Hepatocyte (in vitro differentiated cells): ENCODE data around the gene GRIA1. TPM values are rescaled to one million over a fixed set of nuclear protein-coding genes. Genes with fewer than 3 reads are reported as not detected.

Experiments used
- DNase-seq: peaks from one replicate; pipeline ENCODE4 v3.0.0-alpha.2; 2016; ENCODE audit warnings: low spot score
- H2AFZ ChIP-seq: fragments of 200-600 bp; sonication (generic); 2 replicates; pipeline ENCODE4 v1.6.0; 2016; ENCODE audit warnings: antibody characterized with exemption, mild to moderate bottlenecking
- H3K27ac ChIP-seq: fragments of 200-600 bp; sonication (generic); 2 replicates; pipeline ENCODE4 v1.5.1; 2016; ENCODE audit warnings: mild to moderate bottlenecking
- H3K27me3 ChIP-seq: fragments of 200-600 bp; sonication (generic); 2 replicates; pipeline ENCODE4 v1.6.1; 2016
- H3K36me3 ChIP-seq: fragments of 200-600 bp; sonication (generic); replicated peaks from 2 replicates; pipeline ENCODE4 v1.5.1; 2016; ENCODE audit warnings: low read depth; ENCODE audit not compliant: insufficient read depth
- H3K4me1 ChIP-seq: fragments of 200-600 bp; sonication (generic); 2 replicates; pipeline ENCODE4 v1.5.1; 2016; ENCODE audit warnings: mild to moderate bottlenecking, moderate library complexity; ENCODE audit not compliant: insufficient read depth
- H3K4me2 ChIP-seq: fragments of 200-600 bp; sonication (generic); 2 replicates; pipeline ENCODE4 v1.6.0; 2016
- H3K4me3 ChIP-seq: fragments of 200-600 bp; sonication (generic); 2 replicates; pipeline ENCODE4 v1.5.1; 2016; ENCODE audit warnings: mild to moderate bottlenecking
- H3K79me2 ChIP-seq: fragments of 200-600 bp; sonication (generic); 2 replicates; pipeline ENCODE4 v1.6.0; 2017; ENCODE audit warnings: mild to moderate bottlenecking
- H3K9me2 ChIP-seq: fragments of 200-600 bp; sonication (generic); replicated peaks from 2 replicates; pipeline ENCODE4 v1.6.0; 2017; ENCODE audit warnings: mild to moderate bottlenecking; ENCODE audit not compliant: insufficient read depth
- H3K9me3 ChIP-seq: fragments of 200-600 bp; sonication (generic); 2 replicates; pipeline ENCODE4 v1.5.1; 2016; ENCODE audit warnings: low read depth, mild to moderate bottlenecking
- H4K20me1 ChIP-seq: fragments of 200-600 bp; sonication (generic); 2 replicates; pipeline ENCODE4 v1.6.0; 2016; ENCODE audit warnings: mild to moderate bottlenecking; ENCODE audit not compliant: insufficient read depth, poor library complexity, severe bottlenecking
- CTCF ChIP-seq: fragments of 200-600 bp; sonication (generic); IDR thresholded peaks from 2 replicates; pipeline ENCODE4 v1.5.1; 2016; ENCODE audit warnings: antibody characterized with exemption, mild to moderate bottlenecking; ENCODE audit not compliant: poor library complexity
- EZH2 ChIP-seq: fragments of 200-600 bp; sonication (generic); IDR thresholded peaks from 2 replicates; pipeline ENCODE4 v1.6.1; 2016; ENCODE audit warnings: antibody characterized with exemption, mild to moderate bottlenecking, borderline replicate concordance
- EZH2phosphoT487 ChIP-seq: fragments of 200-600 bp; sonication (generic); IDR thresholded peaks from one replicate; pipeline ENCODE4 v1.6.1; 2018; ENCODE audit warnings: antibody characterized with exemption, mild to moderate bottlenecking, low read depth, moderate library complexity; ENCODE audit not compliant: unreplicated experiment, severe bottlenecking
- whole genome bisulfite sequencing: methylation state at CpG from one replicate; pipeline ENCODE4 v1.1.6; 2016; ENCODE audit warnings: low lambda C conversion rate; ENCODE audit errors: missing lambda C conversion rate; 5-methylcytosine and 5-hydroxymethylcytosine counted together
- polyA plus RNA-seq: library from polyadenylated mRNA; unstranded; fragments of >200 nt; fragmentation: Nextera tagmentation; extraction: Ambion mirVana; gene quantifications from 2 replicates; pipeline ENCODE4 v1.2.1, GENCODE V29; 2016
- total RNA-seq: library from RNA; depleted of rRNA; stranded (reverse); fragments of >200 nt; gene quantifications from 2 replicates; pipeline ENCODE4 v1.2.3, GENCODE V29; 2014

GRIA1 gene
- total and polyA plus RNA-seq, 2 experiments from 2014 or later: 0.29 to 0.50 TPM

GRCh38 chr5:153496835-153497234 is 6.4 kb downstream of the GRIA1 start:
- Histone ChIP-seq H3K4me3 (no peak overlapping the region), H2AFZ (no peak overlapping the region), H3K9me3 (no peaks in the 10 kb centered on the region), H4K20me1 (no peaks in the 10 kb centered on the region), H3K27me3 (peaks cover 5% of the 10 kb centered on the region), H3K27ac (no peak overlapping the region), H3K36me3 (no peaks in the 10 kb centered on the region), H3K4me2 (no peak overlapping the region), H3K9me2 (no peaks in the 10 kb centered on the region), H3K79me2 (no peaks in the 10 kb centered on the region), H3K4me1 (no peaks in the 10 kb centered on the region)
- DNase-seq: peak; percentile 45
- 37% methylated on average over 1 of the region's 1 CpG for WGBS
- TF ChIP-seq EZH2 (no peak), CTCF (peak; percentile 73)

GRCh38 chr5:153498516-153498915 is 8.0 kb downstream of the GRIA1 start:
- Histone ChIP-seq H3K9me3 (no peaks in the 10 kb centered on the region), H3K4me1 (no peaks in the 10 kb centered on the region), H3K4me3 (no peak overlapping the region), H3K27me3 (no peaks in the 10 kb centered on the region), H4K20me1 (no peaks in the 10 kb centered on the region), H2AFZ (no peak overlapping the region), H3K27ac (no peak overlapping the region), H3K4me2 (no peak overlapping the region), H3K79me2 (no peaks in the 10 kb centered on the region), H3K36me3 (no peaks in the 10 kb centered on the region), H3K9me2 (no peaks in the 10 kb centered on the region)
- TF ChIP-seq EZH2phosphoT487 (no peak), CTCF (no peak), EZH2 (no peak)
- DNase-seq: no peak

GRCh38 chr5:153500178-153500577 is 9.7 kb downstream of the GRIA1 start:
- no peak overlapping the region for H3K4me2 ChIP-seq
- no peaks in the 10 kb centered on the region for H3K4me1 ChIP-seq
- H3K9me3 ChIP-seq: no peaks in the 10 kb centered on the region
- H3K36me3 ChIP-seq: no peaks in the 10 kb centered on the region
- no peaks in the 10 kb centered on the region for H3K9me2 ChIP-seq
- no peaks in the 10 kb centered on the region for H3K27me3 ChIP-seq
- H2AFZ ChIP-seq: no peak overlapping the region
- no peak overlapping the region for H3K27ac ChIP-seq
- 88% methylated on average over 2 of the region's 2 CpGs for WGBS
- H3K79me2 ChIP-seq: no peaks in the 10 kb centered on the region
- no peak for DNase-seq
- H3K4me3 ChIP-seq: no peak overlapping the region
- H4K20me1 ChIP-seq: no peaks in the 10 kb centered on the region
- no peak for TF ChIP-seq EZH2phosphoT487
- no peak for TF ChIP-seq EZH2
- no peak for TF ChIP-seq CTCF

GRCh38 chr5:153504726-153505125 is 14.3 kb downstream of the GRIA1 start:
- H3K9me3 ChIP-seq: no peaks in the 10 kb centered on the region
- H3K4me2 ChIP-seq: no peak overlapping the region
- no peaks in the 10 kb centered on the region for H4K20me1 ChIP-seq
- 76% methylated on average over 3 of the region's 3 CpGs for WGBS
- no peak overlapping the region for H3K27ac ChIP-seq
- TF ChIP-seq EZH2phosphoT487 (no peak), EZH2 (no peak), CTCF (no peak)
- H3K9me2 ChIP-seq: no peaks in the 10 kb centered on the region
- no peaks in the 10 kb centered on the region for H3K4me1 ChIP-seq
- DNase-seq: no peak
- no peak overlapping the region for H3K4me3 ChIP-seq
- no peak overlapping the region for H2AFZ ChIP-seq
- no peaks in the 10 kb centered on the region for H3K36me3 ChIP-seq
- H3K27me3 ChIP-seq: no peaks in the 10 kb centered on the region
- H3K79me2 ChIP-seq: no peaks in the 10 kb centered on the region
